Kidney tubule cell (primary cell): ENCODE data around the gene CASK.
"Not testable (repeated sequence)": the region's sequence is repeated elsewhere in the genome, so short reads cannot be mapped to it uniquely, and the experiment has no call there.

Experiments
- DNase-seq: peaks from one replicate; pipeline ENCODE4 v3.0.0-alpha.2; 2018; ENCODE audit warnings: low spot score

CASK gene

DNA sequence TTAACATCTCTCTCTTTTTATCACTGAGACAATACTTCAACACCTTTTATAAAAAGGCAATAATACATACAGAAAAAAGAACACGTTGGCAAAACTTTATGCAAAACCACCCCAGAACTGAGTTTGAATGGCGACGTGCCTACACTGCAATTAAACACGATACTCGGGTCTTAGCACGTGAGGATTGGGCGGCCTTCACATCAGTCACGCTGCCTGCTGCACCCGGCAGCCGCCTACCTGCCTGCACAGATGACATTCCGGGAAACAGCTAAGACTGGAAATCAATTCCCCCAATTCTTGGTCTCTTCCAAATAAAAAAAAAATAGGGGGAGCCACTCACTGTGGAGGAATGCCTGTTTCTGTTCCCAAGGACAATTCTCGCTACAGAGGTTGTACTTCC is 408.0 kb downstream of the CASK start:
- DNase-seq, result no peak

DNA sequence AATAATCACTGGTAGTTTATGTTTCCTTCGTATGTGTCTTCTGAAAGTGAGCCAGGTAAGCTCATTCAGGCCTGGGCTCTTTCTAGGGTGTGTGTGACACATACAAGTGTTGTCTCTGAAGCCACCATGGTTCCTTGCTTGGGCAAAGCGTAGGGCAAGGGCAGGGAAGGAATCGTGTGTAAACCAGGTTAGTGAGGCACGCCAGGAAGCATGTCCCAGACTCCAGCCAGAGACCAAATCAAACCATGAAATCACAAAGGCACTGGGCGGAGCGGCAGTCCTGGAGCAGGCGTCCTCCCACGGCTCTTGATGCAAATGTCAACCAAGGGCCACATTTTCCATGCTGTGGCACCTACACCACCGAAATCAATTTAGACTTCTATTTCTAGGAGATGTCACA is 409.2 kb downstream of the CASK start:
- DNase-seq, result no peak

DNA sequence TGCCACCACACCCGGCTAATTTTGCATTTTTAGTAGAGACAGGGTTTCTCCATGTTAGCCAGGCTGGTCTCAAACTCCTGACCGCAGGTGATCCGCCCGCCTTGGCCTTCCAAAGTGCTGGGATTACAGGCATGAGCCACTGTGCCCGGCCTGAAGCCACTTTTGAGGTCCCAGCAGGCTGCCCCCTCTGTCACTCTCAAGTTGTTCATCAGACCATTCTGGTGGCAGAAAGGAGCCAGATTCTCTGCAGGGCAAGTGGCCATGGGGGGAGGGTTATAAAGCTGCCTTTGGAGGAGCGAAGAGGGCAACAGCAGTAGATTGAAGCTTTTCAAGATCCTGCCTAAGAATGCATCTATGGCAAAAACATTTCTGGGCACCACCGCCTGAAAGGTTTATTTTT is 410.5 kb downstream of the CASK start:
- not testable (repeated sequence) for DNase-seq

DNA sequence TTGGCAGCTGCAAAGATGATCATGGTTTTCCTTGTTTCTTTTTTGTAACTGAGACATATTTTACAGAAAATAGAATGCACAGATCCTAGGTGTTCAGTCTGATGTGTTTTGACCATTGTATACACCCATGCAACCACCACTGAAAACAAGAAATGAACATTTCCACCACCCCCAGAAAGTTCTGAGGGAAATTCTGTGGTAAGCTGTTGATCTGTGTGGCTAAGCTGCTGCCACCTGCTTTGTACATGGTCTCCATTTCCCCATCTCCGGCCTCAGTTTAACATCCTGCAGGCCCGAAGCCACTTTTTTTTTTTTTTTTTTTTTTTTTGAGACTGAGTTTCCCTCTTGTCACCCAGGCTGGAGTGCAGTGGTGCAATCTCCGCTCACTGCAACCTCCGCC is 411.0 kb downstream of the CASK start:
- DNase-seq, result no peak

DNA sequence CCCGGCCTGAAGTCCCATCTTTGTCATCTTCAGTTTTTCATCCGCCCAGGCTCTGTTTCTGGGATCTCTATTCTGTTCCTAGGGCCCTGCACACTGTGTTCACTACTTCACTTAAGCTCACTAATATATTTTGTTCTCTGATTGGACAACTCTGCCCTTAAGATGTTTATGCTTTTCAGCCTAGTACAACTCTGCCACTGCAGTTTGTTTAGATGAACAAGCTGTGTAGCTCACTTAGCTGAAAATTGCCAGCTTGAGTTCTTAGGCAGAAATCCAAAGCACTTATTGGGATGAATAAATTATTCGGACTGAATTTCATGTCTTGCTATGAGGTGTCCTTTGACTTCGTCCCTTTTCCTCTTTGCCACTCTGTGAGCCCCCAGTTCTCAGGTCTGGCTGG is 415.4 kb downstream of the CASK start:
- DNase-seq, result no peak

DNA sequence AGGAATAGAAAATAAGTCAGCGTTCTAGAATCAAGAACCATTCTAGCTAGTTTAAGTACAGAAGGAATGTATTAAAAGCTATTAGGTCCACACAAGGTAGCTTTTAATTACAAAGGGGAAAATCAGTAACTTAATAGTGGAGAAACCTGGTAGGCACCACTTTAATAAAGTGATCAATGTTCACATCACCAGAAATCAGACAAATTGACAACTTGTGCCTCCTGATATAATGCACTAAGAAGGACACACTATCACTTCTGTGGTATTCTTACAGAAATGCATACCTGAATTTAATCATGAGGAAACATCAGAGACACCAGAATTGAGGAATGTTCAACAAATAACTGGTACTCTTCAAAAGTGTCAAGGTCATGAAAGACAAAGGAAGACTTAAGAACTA is 421.4 kb downstream of the CASK start:
- no peak for DNase-seq

DNA sequence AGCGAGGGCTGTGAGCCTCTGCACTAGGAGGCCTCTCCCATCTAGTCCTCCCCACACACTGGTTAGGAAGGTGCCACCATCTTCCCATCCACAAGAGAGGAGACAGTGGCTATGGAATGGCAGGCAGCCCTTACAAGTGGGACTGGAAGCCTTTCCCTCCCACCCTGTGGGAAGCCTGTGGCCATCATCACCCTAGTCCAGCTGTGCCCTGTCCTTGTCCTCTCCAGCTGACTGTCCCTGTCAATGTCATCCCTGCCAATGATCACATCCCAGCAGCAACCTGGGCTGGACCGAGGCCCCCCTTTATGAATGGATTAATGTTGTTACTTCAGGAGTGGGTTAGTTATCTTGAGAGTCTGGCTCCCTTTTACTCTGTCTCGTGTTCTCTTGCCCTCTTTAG is 423.4 kb downstream of the CASK start:
- no peak for DNase-seq

DNA sequence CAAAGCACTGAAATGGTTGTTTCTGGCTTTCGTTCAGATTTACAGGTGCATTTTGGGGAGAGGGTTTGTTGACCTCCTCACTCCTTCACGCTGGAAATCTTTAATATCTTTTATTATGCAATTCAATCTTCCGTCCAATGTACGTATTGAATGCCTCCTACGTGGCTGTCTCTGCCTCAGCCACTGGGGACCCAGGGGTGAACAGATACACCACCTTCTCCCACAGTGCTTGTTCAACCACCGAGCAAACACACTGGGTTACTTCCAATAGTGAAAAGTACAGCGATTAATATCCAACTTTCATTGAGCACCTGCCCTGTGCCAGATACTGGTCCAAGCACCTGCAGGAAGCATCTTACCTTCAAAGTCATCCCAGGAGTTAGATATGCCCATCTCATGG is 424.2 kb downstream of the CASK start:
- no peak for DNase-seq

DNA sequence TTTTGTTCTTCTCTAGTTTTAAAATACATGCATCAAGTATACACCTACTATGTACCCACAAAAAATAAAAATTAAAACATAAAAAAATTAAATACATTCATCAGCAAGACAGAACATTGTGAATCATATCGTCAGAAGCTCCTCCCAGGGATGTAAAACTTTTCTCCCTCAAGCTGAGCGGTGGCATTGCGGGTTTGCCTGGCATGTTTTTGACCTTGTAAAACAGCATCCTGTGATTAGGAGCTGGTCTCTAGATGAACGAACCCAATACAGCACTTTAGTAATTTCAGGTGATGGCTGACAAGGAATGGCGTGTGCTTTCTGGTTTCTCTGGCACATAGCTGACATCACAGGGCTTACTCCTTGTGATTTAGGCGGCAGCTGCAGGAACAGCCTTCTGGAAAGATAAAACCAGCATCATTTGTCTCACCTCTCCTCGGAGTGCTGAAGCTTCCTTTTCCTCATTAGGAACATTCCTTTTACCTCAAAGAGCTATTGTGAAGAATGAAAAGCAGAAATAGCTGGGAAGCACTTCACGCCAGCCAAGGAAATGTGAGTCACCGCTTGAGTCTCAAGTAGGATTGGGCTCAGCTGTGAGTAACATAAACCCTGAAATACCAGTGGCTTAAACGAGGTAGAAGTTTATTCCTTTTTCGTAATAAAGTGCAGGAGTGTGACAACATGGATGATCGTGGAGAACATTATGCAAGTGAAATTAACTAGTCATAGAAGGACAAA is 431.9 kb downstream of the CASK start:
- peak; percentile 93 for DNase-seq

DNA sequence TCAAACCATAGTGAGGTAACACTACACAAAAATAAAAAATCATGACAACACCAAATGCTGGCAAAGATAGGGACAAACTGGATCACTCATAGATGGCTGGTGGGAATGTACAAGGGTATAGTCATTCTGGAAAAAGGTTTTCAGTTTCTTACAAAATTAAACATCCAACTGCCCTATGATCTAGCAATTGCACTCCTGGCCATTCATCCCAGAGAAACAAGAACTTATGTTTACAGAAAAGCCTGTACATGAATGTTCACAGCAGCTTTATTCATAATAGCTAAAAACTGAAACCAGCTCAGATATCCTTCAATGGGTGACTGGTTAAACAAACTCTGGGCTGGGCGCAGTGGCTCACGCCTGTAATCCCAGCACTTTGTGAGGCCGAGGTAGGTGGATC is 432.9 kb downstream of the CASK start:
- no peak for DNase-seq

DNA sequence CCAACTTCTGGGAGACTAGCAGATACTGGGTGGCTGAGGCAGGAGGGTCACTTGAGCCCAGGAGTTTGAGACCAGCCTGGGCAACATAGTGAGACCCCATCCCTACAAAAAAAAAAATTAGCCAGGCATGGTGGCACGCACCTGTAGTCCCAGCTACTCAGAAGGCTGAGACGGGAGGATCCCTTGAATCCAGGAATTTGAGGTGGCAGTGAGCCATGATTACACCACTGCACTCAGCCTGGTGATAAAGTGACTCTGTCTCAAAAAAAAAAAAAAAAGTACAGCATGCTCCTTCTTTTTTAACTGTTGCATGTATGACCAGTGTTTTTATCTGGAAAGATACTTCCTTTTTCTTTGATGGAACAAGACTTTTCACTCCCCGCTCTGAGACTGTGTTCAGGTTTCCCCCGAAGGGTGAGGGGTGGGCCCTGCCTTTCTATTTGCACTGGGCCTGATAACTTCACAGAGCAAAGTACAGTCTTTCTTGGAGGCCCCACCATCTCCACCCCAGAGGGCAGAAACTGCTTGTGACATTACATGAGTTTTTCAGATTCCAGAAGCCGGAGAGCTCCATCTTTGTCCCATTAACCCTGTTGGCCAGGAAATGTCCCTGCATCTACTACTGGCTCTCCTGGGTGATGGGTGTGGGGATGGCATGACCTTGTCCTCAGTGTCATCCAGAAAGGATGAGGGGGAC is 441.1 kb downstream of the CASK start:
- peak; percentile 17 for DNase-seq

DNA sequence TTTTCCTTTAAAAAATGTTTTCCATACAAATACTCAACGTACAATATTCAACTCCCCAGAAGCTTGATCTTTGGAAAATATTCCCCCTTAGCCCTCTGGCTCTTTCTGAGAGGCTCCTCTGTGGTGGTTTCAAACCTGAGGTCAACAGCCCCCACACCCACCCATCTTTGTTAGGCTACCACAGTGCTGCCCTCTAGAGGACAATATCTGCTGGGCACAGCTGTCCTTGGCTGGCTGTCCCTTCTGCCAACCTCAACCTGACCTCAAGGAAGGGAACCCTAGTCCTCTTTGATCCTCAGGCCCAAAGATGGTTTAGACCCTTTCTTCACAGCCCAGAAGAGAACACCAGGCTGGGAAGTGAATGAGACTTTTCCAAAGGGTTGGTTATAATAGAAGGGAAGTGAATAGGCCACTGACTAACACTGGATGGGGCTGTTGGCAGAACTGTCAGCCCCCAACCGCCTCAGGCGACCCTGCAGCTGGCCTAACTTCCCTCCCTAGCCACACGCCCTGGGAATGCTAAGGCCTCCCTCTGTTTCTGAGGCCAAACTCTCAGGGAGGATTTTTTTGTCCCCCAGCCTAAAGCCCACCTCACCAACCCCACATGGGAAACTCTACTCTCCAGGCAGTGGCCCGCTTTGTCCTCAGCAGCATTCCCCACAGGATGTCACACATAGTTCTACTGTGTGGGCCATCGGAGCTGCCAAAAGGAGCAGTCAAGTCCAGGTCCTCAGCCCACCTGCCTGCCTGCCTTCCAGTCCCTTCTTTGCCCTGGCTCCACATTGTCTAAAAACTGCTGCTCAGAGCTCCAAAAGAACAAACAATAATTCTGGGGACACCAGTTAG is 441.9 kb downstream of the CASK start:
- DNase-seq, result peak; percentile 22

DNA sequence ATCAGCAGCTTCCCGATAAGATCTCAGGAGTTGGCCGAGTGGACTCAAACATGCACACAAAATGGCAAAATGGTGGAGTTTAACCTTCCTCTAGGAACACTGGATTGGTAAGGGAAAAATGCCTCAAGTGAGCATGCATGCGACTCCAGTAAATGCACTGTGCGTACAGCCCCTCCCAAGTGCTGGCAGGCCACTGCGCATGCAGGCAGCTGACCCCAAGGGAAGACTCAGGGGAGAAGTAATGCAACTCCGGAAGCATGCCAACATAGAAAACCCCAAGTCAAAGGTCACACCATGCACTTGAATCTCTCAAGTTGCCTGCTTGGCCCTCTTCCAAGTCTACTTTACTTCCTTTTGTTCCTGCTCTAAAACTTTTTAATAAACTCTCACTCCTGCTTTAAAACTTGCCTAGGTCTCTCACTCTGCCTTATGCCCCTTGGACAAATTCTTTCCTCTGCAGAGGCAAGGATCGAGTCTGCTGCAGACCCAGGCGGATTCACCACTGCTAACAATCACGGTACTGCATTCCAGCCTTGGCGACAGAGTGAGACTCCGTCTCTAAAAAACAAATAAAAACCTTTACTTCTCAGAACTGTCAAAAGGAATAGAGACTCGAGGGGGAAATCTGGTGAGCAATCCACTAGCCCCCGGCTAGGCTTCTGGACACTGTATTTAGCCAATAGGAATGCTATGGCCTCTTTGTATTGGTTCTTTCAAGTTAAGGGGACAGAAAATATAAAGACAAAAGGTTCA is 442.7 kb downstream of the CASK start:
- no peak for DNase-seq

DNA sequence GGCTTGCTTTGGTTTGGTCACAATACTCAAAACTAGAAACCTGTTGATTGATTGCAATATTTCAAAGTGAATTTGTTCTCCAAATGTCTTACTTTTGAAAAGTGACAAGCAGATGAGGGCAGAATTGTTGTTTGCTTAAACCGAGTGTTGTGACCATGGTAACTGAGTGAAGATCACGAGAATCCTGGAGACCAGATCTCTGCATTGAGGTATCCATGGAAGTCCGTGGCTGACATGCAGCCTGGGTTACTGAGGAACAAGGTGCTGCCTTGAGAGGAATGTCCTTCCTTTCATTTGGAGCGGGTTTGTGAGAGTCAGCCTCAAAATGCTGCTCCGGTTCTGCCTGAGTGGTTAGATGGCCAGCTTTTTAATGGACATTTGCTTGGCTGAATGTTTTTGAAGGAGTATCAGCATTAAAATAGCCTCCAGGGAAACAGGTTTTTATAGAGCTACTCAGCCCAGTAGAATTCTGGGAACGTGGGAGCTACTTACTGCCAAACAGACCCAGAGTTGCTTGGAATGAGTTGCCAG is 444.9 kb downstream of the CASK start:
- peak; percentile 30 for DNase-seq

DNA sequence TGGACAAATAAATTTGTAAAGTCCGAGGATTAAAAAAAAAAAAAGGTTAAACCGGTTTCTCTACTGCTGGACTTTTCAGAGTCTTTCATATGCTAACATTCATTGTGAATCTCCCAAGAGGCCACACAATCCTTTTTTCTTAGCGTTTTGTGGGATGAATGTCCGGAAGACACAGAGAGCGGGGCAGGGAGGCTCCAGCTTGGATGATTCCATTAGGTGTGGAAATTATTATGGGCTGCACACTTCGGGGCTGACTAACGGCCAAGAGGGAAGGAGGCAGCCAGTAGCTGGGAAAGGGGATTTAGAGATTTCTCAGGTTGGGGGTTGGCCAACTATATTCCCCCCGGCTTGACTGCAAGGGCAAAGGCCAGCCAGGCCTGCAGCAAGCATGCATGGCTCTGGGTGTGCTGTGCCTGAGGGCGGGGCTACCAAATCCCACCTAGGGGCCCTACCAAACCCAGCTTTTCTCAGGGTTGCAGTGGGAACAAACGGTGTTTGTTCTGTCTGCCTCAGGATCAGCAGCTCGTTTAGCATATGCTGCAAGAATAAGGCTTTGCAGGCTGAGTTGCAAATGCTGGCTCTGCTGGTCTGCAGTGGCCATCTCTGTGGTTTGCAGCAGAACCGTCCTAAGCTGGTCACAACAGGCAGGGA is 447.6 kb downstream of the CASK start:
- no peak for DNase-seq

DNA sequence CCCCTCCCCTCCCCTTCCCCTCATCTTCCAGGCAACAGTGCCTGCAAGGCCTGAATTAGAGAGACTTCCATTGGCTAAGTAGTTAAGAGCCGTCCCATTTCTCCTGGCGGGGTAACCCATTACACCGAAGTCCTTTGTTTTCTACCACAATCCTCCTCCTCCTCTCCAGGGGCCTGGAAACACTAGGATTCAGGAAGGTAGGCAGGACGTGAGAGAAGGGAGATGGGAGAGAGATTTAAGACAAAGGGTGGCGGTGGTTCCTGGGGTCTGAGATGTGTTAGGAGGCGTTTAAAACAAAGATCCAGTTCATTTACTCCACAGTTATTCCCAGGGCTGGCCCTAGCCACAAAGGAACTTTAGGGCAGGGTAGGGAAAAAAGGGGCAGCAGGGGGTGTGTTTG is 448.2 kb downstream of the CASK start:
- DNase-seq, result no peak

DNA sequence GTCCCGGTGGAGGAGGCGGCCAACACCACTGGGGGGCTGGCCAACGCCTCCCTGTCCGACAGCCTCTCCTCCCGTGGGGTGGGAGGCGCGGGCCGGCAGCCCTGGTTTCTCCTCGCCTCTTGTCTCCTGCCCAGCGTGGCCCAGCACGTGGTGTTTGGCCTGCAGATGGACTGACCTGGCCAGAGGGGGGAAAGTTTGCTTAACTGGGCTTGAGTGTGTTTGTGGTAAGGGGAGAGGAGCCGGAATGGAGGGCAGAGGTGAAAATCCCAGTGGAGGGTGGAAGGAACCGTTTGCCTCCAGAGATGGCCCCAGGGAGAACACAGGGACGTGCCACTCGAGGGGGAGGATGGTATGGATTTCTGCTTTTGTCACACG is 448.6 kb downstream of the CASK start:
- DNase-seq, result no peak

DNA sequence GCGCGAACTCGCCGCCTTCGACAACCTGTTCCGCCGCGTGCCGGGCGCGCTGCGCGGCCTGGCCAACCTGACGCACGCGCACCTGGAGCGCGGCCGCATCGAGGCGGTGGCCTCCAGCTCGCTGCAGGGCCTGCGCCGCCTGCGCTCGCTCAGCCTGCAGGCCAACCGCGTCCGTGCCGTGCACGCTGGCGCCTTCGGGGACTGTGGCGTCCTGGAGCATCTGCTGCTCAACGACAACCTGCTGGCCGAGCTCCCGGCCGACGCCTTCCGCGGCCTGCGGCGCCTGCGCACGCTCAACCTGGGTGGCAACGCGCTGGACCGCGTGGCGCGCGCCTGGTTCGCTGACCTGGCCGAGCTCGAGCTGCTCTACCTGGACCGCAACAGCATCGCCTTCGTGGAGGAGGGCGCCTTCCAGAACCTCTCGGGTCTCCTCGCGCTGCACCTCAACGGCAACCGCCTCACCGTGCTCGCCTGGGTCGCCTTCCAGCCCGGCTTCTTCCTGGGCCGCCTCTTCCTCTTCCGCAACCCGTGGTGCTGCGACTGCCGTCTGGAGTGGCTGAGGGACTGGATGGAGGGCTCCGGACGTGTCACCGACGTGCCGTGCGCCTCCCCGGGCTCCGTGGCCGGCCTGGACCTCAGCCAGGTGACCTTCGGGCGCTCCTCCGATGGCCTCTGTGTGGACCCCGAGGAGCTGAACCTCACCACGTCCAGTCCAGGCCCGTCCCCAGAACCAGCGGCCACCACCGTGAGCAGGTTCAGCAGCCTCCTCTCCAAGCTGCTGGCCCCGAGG is 449.2 kb downstream of the CASK start:
- DNase-seq, result no peak

DNA sequence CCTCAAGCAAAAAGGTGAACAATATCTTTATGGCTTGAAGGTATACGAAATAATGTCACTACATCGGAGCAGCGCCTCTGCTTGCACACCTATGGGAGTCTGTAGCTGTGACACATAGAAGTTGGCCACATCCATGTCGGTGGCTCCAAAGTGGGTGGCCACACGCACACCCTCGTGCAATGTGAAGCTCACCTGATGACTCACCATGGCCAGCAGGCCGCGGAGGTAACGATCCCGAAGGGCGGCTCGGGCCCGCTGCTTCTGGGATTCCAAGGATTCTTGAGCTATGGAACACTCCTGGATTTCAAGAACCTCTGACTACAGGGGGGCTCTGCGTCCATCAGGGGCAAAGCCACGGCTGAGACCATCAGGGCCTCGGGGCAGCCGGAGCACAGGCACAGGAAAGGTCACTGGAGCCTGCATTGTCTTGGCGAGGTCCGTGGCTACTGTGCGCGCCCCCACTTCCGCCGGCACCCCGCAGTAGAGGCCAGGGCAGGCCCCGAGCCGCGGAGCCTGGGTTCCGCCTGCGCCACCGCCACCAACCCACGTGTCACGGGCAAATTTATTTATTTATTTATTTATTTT is 451.0 kb downstream of the CASK start:
- DNase-seq, result peak; percentile 86

DNA sequence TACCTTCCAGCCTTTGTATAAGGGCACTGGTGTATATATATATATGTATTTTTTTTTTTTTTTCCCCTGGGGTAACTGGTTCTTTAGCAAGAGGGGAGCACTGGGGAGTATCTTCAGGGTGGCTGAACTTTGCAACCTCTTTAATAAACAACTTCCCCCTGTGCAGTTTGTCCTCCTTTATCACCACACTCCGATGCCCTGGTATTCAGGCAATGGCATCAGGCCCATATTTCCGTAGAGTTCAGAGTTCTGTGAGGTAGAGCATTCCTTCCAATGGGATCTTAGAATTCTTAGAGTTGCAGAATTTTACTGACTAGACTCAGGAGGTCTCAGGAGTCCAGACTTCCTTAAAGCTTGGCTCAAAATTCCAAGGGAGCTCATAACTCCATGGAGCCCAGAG is 451.6 kb downstream of the CASK start:
- DNase-seq, result peak; percentile 39
